ENCODE data around the gene CACNA2D4.

Gene CACNA2D4

DNA sequence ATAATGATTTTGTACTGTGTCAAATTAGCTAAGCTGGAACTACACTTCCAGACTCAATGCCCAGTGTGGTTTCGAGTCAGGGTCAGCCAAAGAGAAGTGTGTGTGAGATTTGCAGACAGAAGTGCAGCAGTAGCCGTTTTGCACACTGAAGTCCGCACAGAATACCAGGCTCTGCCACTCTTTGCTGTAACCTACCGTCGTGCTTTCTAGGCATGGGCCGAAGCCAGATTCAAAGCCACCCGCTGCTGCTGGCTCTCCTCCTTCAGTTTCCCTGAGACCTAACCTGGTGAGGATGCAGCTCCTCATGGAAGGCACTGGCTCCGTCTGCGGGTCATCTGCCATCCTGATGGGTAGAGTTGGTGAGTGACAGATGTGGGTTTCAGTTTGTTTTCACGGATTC is 49.3 kb downstream of the CACNA2D4 start:
- DNase-seq, result no peak

DNA sequence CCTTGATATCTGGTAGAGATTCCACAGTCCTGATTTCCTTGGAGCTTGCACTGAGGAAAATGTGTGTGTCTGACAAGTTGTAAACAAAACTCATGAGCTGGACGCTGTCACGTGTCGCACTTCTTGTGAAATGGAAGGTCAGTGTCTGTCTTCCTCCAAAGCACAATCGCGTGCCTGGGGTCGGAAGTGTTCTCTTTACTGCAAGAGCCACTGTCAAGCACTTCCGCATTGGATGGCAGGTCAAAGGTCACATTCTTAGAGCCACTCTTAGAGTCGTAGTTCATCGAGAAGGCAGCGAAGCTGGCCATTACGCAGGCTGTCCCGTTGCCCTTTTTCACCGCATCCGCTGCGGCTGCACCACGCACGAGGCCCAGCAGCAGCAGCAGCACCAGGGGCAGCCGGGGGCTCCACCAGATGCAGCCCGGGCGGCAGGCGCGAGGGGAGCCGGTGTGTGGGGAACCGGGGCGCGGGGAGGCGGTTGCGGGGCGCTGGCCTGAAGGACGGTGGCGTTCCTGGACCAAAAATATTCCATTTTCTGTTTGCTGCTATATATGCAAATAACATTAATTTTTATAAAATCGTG is 53.1 kb downstream of the CACNA2D4 start:
- DNase-seq, result no peak

DNA sequence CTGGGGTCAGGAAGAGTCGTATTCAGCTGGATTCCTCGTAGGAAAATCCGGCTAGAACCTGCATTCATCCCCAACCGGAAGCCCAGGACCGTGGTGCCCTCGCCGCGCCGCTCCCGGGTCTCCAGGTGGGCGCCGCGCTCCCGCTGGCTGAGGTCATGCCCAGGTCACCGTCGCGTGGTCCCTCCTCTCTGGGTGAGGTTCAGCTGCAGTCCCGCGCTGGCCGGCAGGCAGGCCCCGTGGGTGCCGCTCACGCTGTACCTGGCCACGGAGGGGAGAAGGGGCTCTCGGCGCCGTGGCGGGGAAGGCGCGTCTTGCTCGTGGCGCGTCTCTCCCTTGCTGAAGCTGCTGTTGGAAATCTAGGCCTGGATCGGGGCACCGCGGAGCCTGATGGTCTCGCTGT is 53.6 kb downstream of the CACNA2D4 start:
- DNase-seq, result no peak

DNA sequence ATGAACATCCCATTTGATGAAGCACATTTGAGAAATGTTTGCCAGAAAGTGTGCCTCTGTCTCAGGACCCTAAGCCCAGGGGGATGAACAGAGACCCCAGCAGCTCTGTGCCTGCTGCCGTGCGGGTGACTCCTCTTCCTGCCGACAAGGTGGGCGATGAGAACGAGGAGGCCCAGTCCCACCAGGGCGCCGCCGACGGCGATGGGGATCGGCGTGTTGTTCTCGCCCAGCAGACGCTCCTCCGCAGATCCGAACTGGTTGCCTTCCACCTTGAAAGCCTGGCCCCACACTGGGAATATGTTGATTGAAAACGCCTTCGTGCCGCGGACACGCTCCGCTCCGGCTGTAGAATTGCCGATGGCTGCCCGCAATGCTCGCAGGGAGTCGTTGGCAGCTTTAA is 54.0 kb downstream of the CACNA2D4 start:
- no peak for DNase-seq

DNA sequence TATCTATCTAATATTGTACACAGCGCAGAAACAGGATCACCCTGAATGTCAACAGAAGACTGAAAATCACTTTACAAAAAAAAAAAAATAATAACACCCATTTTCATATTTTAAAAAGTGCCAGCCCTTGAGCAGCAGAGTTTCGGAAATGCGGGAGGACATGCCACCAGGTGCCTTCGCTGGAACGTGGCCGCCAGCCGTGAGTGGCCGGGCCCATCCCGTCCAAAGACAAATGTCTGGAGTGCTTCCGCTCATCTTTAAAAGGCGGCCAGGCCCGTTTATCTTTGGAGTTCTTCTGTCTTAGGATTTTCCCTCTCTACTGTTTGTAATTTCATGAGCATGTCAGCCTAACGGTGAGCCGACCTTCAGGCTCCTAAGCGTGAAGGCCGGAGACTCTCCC is 54.6 kb downstream of the CACNA2D4 start:
- DNase-seq, result no peak

DNA sequence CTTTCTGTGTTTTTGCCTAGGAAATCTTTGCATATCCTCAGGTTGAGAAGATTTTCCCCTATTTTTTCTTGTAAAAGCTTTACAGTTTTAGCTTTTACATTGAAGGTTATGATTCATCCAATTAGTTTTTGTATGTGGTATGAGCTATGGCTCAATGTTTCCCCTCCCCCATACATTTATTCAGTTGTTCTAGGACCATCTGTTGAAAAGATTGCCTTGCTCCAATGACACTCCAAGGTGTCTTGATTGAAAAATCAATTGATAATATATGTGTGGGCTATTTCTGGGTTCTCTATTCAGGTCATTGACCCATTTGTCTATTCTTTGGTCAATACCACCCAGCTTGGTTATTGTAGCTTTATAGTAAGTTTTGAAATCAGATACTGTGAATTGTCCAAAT is 55.5 kb downstream of the CACNA2D4 start:
- DNase-seq, result no peak

DNA sequence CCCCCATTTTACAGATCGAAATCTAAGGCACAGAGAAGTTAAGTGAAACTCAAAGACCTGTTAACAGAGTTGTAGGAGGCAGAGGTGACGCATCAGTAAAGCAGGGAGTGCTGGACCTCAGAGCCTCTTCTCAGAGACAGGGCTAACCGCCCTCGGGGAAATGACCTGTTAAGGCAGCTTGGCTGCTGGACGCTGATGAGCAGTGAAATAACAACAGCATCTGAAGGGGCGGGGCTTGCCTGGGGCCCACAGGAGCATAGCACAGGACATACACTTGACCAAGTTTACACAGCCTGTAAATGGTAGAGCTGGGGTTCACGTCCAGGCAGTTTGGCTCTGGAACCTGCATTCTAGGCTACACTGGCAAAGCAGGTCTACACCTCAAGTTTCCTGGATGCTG is 58.8 kb downstream of the CACNA2D4 start:
- DNase-seq, result no peak

DNA sequence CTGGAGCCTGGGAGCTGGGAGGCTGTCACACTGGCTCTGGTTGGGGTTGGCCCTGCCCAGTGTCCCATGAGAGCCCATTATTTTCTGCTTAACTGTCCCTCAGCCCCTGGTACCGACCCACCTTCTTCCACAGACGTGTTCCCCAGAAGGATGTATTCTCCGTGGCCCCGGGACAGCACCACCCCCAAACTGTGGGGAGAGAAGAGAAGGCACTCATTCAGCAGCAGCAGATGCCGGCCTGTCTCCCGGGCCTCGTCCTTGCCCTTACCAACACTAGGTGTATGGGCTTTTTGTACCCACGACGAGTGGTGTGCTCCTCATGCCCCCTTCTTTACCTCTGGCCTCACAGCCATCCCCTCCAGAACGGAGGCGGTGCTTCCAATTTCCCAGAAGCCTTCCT is 60.0 kb downstream of the CACNA2D4 start:
- DNase-seq, result no peak

DNA sequence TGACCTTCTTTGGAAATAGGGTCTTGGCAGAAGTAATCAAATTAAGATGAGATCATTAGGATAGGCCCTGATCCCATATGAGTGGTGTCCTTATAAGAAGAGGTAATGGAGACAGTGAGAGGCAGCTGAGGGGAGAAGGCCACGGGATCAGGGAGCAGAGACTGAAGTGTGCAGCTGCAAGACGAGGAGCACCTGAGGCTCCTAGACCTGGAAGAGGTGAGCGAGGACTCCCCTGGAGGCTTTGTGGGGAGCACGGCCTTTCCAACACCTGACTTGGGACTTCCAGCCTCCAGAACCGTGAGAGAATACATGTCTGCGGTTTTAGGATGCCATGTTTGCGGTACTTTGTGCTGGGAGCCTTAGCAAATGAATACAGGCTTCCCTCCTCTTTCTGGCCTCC is 60.6 kb downstream of the CACNA2D4 start:
- no peak for DNase-seq

DNA sequence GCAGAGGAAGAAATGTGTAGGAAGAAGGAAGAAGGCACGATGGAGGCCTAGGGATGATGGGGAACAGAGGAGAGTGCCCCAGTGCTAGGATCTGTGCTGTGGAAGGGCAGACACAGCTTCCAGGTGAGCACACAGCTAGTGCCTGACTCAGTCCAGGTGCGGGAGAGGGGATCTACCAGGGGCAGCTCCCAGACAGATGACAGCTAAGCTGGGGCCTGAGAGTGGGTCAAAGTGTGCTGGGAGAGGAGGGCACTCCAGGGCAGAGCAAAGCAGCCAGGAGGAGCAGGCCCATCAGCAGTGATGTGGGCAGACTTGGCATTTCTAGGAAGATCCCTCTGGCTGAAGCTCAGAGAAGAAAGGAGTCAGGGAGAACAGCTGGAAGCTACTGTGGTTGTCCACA is 61.4 kb downstream of the CACNA2D4 start:
- no peak for DNase-seq

DNA sequence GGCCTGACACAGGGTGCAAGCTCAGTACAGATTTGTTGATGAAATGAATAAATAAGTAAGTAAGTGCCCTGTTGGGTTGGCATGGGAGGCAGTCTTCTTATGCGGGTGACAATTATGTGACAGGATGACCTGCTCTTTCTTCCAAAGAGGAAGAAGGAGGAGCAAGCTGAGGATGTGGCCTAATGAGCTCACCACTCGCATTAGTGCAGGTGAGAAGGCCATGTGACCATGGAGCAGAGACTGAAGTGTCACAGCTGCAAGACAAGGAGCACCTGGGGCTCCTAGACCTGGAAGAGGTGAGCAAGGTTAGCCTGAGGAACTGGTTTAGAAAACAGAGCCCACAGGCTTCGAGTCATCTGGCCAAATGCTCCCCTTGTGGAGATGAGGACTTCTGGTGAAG is 63.2 kb downstream of the CACNA2D4 start:
- DNase-seq, result no peak

DNA sequence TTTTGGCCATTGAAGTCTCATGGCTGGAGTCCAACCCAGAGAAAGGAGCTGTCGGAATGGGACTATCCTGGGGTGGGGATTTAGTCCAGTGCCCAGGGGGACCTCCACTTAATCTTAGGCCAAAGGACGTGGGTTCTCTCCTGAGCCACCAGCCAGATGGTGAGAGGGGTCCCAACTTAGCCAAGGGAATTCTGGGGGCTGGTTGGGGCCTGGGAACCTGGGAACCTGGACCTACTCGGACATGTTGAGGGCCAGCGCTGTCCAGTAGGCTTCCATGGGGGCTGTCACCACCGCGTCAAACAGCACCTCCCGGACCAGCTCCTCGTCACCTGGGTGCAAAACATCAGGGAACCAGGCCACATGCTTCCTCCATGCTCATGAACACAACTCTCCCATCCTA is 64.7 kb downstream of the CACNA2D4 start:
- DNase-seq, result no peak

DNA sequence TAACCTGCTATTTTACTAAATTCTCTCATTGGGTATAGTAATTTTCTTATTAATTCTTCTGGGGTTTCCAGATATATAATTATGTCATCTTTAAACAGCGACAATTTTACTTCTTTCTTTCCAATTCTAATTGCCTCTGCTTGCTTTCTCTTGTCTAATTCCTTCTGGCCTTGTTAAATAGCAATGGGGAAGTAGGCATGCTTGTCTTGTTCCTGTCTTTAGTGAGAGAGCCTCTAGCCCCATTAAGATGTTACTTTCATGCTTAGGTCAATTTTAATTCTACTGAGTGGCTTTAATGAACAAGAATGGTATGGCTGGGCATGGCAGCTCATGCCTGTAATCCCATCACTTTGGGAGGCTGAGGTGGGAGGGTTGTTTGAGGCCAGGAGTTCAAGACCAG is 66.4 kb downstream of the CACNA2D4 start:
- DNase-seq, result no peak

DNA sequence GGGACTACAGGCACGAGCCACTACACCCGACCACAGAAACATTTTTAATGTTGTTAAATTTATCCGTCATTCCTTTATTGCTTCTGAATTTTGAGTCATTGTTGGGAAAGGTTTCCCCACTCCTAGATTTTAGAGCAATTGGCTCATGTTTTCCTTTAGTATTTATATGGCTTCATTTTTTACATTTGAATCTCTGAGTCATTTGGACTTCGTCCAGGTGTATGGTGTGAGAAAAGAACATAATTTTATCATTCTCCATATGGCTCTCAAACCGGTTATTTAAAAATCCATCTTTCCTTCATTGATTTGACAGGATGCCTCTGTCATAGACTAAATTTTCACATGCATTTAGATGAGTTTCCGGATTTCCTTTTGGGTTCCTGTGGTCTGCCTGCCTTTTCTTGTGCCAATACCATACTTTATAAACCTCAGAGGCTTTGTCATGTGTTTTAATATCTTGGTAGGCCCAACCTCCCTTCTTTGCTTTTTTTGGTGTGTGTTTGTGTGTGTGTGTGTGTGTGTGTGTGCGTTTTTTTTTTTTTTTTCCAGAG is 67.2 kb downstream of the CACNA2D4 start:
- DNase-seq, result no peak

DNA sequence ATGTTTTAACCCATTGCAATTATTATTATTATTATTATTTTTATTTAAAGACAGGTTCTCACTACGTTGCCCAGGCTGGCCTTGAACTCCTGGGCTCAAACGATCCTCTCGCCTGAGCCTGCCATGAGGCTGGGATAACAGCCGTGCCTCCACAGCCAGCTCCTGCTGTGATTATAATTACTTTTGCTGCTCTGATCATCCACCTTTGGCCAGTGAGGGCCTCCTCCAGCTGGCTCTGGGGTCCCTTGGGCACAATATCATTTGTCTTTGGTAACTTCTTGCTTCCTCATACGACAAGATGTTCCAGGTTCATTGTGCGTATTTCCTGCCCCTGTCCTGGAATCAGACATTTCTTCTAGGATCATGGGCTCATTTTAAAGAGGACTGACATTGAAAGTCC is 69.7 kb downstream of the CACNA2D4 start:
- no peak for DNase-seq

DNA sequence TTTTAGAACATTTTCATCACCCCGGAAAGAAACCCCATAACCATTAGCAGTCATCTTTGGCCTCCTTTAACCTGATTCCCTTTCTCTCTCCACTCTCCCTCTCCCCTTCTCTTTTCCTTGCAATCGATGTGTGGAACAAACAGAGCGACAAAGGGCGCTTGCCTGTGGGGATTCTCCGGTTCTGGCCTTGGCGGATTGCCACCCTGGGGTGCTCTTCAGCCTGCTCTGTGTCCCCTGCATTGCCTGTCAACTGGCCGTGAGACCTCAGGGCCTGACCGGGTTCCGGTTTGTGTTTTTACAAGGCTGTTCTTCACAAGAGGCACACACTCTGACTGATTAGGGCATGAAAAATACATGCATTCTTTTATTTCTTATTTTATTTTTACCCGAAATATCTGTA is 70.3 kb downstream of the CACNA2D4 start:
- DNase-seq, result no peak

DNA sequence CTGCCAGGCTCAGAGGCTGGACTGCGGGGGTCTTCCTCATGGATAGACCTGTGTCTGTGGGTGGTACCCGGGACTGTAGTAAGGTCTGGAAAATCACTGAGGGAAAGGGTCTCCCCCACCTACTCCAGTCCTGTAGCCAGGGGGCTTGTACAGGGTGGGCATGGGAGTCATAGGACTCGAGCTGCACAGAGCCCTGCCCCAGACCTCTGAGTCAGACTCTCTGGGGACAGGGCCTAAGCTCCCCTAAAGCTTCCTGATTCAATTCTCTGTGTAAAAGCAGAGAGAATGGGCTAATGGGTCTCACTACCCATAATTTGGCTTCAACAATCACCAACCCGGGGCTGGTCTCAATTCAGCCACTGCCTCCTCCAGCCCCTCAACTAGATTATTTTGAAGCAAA is 71.0 kb downstream of the CACNA2D4 start:
- DNase-seq, result no peak

DNA sequence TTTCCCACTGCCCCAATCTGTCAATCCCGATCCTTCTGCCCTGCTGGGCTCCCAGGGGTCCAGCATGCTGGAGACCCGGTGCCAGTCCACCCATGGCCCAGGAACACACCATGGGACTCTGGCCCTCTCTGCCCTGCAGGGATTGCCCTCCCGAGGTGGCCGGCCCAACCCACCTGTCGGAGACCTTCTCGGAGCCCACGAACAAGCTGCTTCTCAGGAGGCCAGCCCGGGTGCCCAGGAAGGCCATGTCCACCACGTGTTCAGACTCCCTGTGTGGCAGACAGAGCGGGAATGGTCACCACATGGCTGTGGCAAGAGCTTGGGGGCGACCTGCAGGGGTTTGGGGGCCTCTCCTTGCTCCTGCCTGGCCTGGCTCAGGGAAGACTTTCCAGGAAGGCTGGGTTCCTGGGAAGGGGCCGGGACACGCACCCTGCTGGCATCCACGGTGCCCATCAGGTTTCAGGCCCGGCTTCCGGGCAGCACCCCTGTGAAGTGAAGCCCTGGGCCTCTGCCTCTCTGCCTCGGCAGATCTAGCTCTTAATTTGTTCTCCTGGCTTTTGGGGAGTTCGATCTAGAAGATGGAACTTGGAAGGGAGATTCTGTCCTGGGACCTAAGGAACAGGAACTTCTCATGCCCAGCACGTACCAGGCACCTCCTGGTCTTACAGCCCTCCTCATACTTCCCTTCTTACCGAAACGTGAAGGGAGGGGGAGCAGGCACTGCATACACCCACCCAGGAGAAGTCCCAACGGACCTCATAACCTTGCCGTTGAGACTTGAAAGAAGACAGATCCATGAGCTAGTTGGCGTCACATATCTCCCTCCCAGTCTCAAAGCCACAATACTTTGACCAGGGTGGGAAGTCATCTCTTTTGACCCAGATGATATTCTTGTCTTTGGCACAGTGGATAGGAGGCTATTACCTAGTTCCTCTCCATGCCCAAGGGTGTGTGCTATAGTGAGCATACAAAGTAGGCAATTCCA is 71.7 kb downstream of the CACNA2D4 start:
- DNase-seq, result no peak

DNA sequence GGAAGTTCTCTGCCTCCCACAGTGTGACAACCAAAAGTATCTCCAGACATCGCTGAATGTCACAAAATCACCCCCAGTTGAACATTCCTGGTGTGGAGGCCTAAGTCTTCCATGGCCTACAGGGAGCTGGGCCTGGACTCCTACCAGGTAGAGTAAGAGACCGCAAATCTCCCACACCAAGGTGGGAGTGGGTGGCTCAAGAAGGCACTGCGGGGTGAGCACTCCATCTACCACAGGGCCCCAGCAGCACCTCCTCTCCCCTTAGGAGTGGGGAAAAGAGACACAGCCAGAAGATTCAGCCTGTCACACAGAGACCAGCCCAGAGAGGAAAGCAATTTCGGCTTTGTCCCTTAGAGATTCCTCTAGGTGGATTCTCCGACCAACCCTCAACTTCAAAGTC is 72.6 kb downstream of the CACNA2D4 start:
- no peak for DNase-seq

DNA sequence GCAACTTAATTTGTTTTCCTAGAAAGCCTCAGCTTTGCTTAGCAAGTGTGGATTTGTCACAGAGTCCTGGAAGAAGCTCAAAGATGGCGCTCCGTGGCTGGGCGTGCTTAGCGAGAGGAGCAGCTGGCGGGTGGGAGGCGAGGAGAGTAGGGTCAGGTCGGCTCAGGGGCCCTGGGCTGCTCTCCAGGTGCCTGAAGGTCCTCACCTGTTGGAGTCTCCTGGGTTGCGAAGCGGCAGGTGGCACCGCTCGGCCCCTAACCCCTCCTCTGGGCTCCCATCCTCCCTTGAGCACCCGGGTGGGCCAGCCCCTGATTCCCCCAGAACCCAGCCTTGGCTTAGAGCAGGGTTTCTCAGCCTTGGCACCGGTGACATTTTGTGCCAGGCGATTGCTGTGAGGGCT is 73.0 kb downstream of the CACNA2D4 start:
- no peak for DNase-seq

DNA sequence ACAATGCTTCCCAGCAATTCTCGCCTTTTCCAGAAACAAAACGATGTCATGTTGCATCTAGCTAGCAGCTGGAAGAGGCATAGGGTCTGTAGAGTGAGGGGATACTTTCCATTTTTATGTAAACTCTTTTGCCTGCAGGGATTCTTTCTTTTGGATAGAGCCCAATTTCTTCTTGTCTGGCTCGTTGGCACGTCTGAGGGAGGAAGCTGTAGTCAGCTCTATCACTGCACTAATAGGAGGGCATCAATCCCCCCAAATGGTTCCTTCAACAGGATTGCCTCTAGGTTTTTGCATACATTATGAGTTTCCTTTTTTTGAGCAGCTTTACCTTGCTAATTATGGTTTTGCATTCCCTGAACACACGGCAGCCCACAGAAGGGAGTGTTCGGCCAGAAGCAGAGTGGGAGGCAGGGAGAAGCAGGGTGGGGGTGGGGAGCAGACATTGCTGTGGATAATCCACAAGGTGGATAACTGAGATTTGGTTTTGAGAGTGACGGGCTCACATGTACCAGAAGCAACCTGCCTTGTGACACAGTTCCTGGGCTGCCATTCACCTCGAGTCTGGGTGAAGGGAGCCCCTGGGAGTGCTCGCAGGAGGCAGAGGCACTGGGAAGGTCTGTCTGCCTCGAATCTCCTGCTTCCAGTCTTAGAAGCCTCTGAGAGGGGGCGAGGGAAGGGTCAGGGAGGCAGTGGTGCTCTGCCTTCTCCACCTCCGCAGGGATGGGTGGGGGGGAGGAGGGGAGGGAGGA is 73.6 kb downstream of the CACNA2D4 start:
- DNase-seq, result no peak

DNA sequence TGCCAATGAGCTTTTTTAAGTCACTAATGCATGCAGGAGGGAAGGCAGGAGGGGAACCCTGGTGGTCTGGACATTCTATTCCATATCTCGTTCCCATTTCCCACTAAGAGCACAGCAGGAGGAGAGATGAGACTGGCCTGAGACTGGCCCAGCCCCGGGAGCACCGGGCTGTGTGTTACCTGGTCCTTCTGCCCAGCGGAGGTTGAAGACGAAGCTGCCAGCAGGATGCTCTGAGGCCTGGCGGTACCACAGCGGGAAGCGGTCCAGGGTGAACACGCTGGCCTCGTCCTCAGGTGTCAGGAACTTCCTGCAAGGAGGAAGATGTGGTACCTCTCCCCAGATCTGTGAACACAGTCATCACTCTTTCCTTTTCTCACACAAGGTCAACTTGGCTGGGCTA is 74.2 kb downstream of the CACNA2D4 start:
- DNase-seq, result no peak

DNA sequence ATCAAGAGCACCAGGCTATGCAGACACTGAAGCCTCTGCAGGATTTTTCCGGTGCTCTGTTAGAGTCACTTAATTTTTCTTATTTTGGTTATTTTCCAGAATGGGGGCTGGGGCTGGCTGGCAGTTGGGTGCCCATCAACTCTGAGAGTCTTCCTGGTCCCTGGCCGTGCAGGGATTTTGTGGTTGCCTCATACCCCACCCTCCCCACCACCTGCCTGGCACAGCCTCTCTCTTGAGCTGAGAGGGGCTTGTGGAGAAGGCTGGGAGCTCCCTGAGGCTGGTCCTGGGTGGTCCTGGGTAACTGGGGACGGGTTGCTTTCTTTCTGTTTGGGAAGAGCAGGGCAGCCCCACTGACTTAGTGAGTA is 74.8 kb downstream of the CACNA2D4 start:
- DNase-seq, result no peak
